Kasumi-1 (cell line): ENCODE data around the gene ATE1.

ENCODE experiments used
- DNase-seq, 2 experiments: peaks; one replicate each; lab custom pipeline; 2025; lab: John Stamatoyannopoulos, UW

The ATE1 gene

DNA sequence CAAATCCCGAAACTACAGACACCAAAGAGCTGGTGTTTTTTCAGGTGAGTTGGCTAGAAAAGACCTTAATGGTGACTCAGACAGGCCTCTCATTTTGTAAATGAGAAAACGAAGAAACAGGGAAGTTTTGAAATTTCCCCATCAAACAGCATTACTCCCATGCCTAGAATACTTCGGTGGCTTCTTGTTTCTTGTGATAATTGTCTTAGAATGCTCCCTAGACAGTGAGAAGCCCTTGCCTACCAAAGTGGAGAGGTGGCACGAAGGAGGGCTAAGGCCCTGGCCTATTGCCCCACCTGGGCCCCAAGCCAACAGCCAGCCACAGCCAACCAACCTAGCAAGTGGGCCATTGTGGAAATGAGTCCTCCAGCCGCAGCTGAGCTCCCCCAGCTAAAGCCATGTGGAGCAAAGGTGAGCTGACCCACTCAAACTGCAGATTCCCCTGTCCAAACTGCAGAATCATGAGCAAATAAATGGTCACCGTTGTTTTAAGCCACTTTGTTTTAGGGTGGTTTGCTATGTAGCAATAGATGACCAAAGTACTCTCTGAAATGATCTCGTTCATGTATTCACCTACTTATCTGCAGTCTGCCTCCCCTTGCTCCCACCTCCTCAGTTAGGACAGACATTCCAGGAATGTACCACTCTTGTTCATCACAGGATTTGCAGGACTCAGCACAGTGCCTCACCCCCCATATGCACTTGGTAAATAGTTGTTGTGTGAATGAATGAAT lies 231.9 kb downstream of the ATE1 start:
- DNase-seq = no peak

DNA sequence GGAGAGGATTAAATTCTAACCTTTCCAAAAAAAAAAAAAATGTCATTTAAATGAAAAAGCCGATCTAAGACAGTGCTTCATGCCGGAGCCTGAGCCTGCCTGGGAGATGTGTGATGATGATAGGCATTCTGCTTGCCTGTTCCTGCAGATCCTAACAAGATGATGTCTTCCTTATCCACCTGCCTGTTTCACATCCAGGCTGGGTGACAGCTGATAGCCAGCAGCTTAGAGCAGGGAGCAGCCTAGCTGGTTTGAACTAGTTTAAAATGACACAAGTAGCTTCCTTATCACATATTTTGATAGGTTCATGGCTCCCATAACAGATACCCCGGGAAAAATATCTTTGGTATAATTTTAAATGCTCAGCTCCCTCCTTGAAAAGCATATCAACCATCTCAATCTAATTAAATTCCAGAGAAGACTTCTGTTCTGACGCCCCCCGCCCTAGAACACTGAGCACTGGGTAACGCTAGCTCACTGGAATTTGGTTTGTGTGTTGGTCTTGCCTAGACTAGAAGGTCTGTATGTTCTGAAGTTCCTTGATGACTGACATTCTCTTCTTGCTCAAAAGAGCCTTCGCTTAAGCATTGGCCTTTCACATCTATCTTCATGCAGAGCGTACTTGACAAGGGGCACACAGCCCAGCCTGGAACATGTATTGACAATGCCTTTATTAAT lies 232.7 kb downstream of the ATE1 start:
- no peak for DNase-seq

DNA sequence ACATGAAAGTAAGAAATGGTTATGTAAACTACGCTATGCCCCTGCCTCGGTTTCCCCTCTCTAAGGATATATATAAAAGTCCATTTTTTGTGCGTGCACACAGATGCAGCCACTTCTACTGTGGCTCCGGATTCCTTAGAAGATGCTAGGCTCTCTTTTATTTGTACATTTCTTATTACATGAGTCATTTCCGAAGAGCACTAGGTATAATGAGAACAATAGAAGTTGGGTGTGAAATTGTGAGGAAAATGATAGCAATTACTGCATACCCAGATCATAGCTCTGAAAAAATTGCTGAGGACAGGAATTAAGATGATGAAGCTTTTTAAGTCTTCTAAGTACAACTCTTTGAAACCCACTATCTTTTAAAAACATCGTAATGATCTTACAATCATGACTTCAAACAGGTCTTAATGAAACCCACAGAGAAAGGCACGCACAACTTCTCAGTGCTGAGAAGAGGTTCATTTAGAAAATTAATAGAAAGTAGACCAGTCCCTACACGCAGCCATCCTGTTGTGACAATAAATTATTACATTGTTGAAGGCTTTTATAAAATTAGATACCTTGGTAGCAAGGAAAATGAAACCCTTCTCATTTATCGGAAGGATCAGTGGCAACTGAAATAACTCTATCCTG lies 233.4 kb downstream of the ATE1 start:
- no peak for DNase-seq

DNA sequence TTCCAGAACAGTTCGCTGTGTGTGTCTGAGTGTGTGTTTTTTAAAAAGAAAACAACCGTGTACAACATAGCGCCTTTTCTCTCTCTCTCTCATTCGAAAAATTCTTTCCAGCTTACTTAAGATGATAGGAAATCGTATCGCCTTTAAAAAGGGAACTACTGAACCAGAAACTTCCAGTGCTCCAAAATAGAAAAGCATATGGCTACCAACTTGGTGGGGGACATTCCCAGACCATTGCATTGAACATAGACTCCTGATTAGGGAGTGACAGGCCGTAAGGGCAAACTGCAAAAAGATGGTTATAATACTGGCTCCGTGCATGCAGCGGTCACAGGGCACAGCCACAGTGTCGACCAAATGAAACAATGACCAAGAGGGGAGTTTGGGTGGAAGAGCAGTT lies 235.2 kb downstream of the ATE1 start:
- no peak for DNase-seq

DNA sequence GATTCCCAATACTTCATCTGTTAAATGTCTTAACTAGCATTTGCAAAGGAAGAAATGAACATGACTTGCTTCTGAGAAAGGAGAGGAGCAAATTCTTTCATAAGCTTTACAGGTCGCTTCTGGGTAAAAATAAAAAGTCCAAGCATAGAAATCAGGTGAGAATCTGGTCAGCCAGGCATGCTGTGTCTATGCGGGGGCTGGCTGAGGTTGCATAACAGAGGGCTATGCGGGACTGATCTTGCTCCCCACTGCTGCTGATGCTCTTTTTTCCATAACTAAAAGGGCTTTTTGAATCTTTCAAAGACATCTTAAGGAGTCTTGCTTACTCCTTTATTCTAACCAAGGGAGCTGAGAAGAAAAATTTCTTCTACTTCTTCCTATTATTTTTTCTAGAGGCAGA lies 236.9 kb downstream of the ATE1 start:
- no peak for DNase-seq
